ENCODE data around the gene IL17C. TPM values are rescaled to one million over a fixed set of nuclear protein-coding genes. Genes with fewer than 3 reads are reported as not detected.

IL17C gene
- total RNA-seq, 1 experiment from 2014 or later = 0.31 TPM

DNA sequence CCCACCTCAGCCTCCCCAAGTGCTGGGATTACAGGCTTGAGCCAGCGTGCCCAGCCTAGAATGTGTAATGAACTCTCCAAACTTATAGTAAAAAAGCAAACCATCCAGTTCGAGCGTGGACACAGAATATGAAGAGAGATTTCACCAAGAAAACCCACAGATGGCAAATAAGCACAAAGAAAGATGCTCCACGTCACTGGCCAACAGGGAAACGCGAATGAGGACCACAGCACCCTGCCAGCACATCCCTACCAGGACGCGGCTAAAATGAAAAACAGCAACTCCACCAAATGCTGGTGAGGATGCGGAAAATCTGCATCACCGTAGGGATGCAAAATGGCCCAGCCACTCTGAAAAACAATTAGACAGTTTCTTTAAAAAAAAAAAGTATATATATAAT is 23.1 kb downstream of the IL17C start:
- H3K79me2 ChIP-seq (ENCODE audit: insufficient read depth, low read length) = peaks cover 22% of the 10 kb centered on the region; the same call in 1 of the 2 replicates
- H3K4me1 ChIP-seq (ENCODE audit: insufficient read depth, low read length) = peaks cover 3% of the 10 kb centered on the region; the same call in 1 of the 2 replicates
- no peaks in the 10 kb centered on the region for H4K20me1 ChIP-seq (ENCODE audit: control insufficient read depth, insufficient read depth, insufficient read length)
- no peak overlapping the region for H2AFZ ChIP-seq (ENCODE audit: low read length)
- no peaks in the 10 kb centered on the region for H3K9me3 ChIP-seq (ENCODE audit: control insufficient read depth, low read depth, low read length)
- no peak overlapping the region for H3T11ph ChIP-seq (ENCODE audit: low read length)
- no peak for DNase-seq
- no CpG with 5 or more reads among the region's 10 CpGs for WGBS (ENCODE audit: extremely low coverage, insufficient read length, low lambda C conversion rate)
- peak overlapping the region; percentile 13 to 72; a peak in 4 of 5 replicates for H3K4me3 Mint-ChIP-seq
- no peak overlapping the region for H3K4ac ChIP-seq (ENCODE audit: low read depth, low read length)
- H3K27me3 ChIP-seq (ENCODE audit: insufficient read depth, low read length) = no peaks in the 10 kb centered on the region
- H3K36me3 Mint-ChIP-seq (ENCODE audit: insufficient read depth in 1 of 3, low read depth in 3 of 3) = peaks cover 5 to 16% (median 16%) of the 10 kb centered on the region in 3 experiments
- H3K9ac ChIP-seq (ENCODE audit: extremely low read depth, insufficient read length, low read length) = peak overlapping the region; percentile 5
- TF ChIP-seq, protein P1, sequence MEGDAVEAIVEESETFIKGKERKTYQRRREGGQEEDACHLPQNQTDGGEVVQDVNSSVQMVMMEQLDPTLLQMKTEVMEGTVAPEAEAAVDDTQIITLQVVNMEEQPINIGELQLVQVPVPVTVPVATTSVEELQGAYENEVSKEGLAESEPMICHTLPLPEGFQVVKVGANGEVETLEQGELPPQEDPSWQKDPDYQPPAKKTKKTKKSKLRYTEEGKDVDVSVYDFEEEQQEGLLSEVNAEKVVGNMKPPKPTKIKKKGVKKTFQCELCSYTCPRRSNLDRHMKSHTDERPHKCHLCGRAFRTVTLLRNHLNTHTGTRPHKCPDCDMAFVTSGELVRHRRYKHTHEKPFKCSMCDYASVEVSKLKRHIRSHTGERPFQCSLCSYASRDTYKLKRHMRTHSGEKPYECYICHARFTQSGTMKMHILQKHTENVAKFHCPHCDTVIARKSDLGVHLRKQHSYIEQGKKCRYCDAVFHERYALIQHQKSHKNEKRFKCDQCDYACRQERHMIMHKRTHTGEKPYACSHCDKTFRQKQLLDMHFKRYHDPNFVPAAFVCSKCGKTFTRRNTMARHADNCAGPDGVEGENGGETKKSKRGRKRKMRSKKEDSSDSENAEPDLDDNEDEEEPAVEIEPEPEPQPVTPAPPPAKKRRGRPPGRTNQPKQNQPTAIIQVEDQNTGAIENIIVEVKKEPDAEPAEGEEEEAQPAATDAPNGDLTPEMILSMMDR (conservative IDR thresholded peaks at IDR 0.05) = no peak
- no peak overlapping the region for H2BK20ac ChIP-seq (ENCODE audit: low read depth, low read length, poor library complexity, severe bottlenecking)
- H2BK120ac ChIP-seq (ENCODE audit: low read depth, low read length, poor library complexity, severe bottlenecking) = no peak overlapping the region
- H3K23me2 ChIP-seq (ENCODE audit: insufficient read length, low read depth, low read length, poor library complexity, severe bottlenecking) = peaks cover 11% of the 10 kb centered on the region
- peaks cover 3% of the 10 kb centered on the region for H3K79me1 ChIP-seq (ENCODE audit: insufficient read depth, low read depth, low read length, poor library complexity, severe bottlenecking)
- H3K23ac ChIP-seq (ENCODE audit: insufficient read length, low read depth, low read length) = no peak overlapping the region
- H4K8ac ChIP-seq (replicated peaks; ENCODE audit: insufficient read length, low read depth, low read length) = no peak overlapping the region
- H3K4me1 Mint-ChIP-seq = peaks cover 11 to 22% of the 10 kb centered on the region in 2 experiments
- H3K18ac ChIP-seq (ENCODE audit: insufficient read length, low read depth, low read length) = no peak overlapping the region
- peak overlapping the region; percentile 77 for H3K4me2 ChIP-seq (ENCODE audit: insufficient read depth, insufficient read length, low read length)
- H2AK5ac ChIP-seq (ENCODE audit: insufficient read length, low read length) = no peak overlapping the region
- H3K27ac ChIP-seq (ENCODE audit: insufficient read length, low read depth, low read length) = no peak overlapping the region
- H3K9me3 Mint-ChIP-seq = no peaks in the 10 kb centered on the region
- H4K5ac ChIP-seq (ENCODE audit: insufficient read length, low read depth, low read length) = no peak overlapping the region
- H2BK12ac ChIP-seq (ENCODE audit: insufficient read length, low read depth, low read length) = no peak overlapping the region
- no peaks in the 10 kb centered on the region; the same call in 1 of the 2 replicates for H3K27me3 Mint-ChIP-seq (ENCODE audit: low read depth)
- no peak overlapping the region for H2BK5ac ChIP-seq (ENCODE audit: insufficient read length, low read length)
- no peak overlapping the region for H2BK15ac ChIP-seq (ENCODE audit: low read depth, low read length)
- H3K27ac Mint-ChIP-seq = no peak overlapping the region; a peak in 1 of 7 replicates
- no peak overlapping the region for H3K14ac ChIP-seq (ENCODE audit: insufficient read depth, low read length)
- no peak overlapping the region for H4K91ac ChIP-seq (ENCODE audit: insufficient read length, low read depth, low read length)
- no peak overlapping the region for H3K56ac ChIP-seq (ENCODE audit: insufficient read length, low read depth, low read length)

All from H9 (cell line).